ENCODE measurements around the gene SRPK1. TPM values are rescaled to one million over a fixed set of nuclear protein-coding genes. Genes with fewer than 3 reads are reported as not detected.

Gene SRPK1
- total and polyA plus RNA-seq, 8 donors, result 10.7 to 204 (median 30.4) TPM

- no peak for TF ChIP-seq POLR2A (IDR thresholded peaks at IDR 0.05)
- TF ChIP-seq CTCF (IDR thresholded peaks at IDR 0.05), result no peak
- no peak for TF ChIP-seq EP300 (IDR thresholded peaks at IDR 0.05)
- TF ChIP-seq POLR2AphosphoS5 (IDR thresholded peaks at IDR 0.05), result no peak
- intact Hi-C loops (cut with DNase I; ENCODE audit: low total_unique reads), result no loop called here
- WGBS, 5 donors, result 79 to 88% (median 86%) methylated on average over 5 of the region's 5 CpGs
- no peaks in the 10 kb centered on the region for H3K4me1 ChIP-seq
- no peak for DNase-seq
- no peaks in the 10 kb centered on the region for H3K27me3 ChIP-seq
- H3K4me3 ChIP-seq, result no peak overlapping the region
- H3K27ac ChIP-seq, result no peak overlapping the region
- H3K9me3 ChIP-seq, result no peaks in the 10 kb centered on the region
- no peaks in the 10 kb centered on the region for H3K36me3 ChIP-seq
Observed at GRCh38 chr6:35824552-35825192, 96.2 kb downstream of the SRPK1 start.

GRCh38 chr6:35823601-35824000 is 97.3 kb downstream of the SRPK1 start:
- DNase-seq, result no peak
- H3K27ac ChIP-seq, result no peak overlapping the region
- no peaks in the 10 kb centered on the region for H3K4me1 ChIP-seq
- TF ChIP-seq CTCF (IDR thresholded peaks at IDR 0.05) (no peak), POLR2AphosphoS5 (IDR thresholded peaks at IDR 0.05) (no peak), EP300 (IDR thresholded peaks at IDR 0.05) (no peak), POLR2A (IDR thresholded peaks at IDR 0.05) (no peak)
- WGBS, 5 donors, result 81 to 93% (median 90%) methylated on average over 2 of the region's 2 CpGs
- no peaks in the 10 kb centered on the region for H3K36me3 ChIP-seq
- intact Hi-C loops (cut with DNase I; ENCODE audit: low total_unique reads), result no loop called here
- H3K9me3 ChIP-seq, result no peaks in the 10 kb centered on the region
- no peaks in the 10 kb centered on the region for H3K27me3 ChIP-seq
- no peak overlapping the region for H3K4me3 ChIP-seq

- Histone ChIP-seq H3K9me3 (peaks cover 0 to 18% (median 15%) of the 10 kb centered on the region in 4 donors), H3K36me3 (no peaks in the 10 kb centered on the region), H3K4me1 (no peaks in the 10 kb centered on the region), H3K27me3 (peaks cover 0 to 11% (median 0%) of the 10 kb centered on the region in 3 donors), H3K4me3 (no peak overlapping the region), H3K27ac (no peak overlapping the region)
- intact Hi-C loops (cut with DNase I; ENCODE audit: low total_unique reads), result no loop called here
- DNase-seq, result no peak
- TF ChIP-seq CTCF (IDR thresholded peaks at IDR 0.05) (no peak), POLR2A (IDR thresholded peaks at IDR 0.05) (no peak), POLR2AphosphoS5 (IDR thresholded peaks at IDR 0.05) (no peak), EP300 (IDR thresholded peaks at IDR 0.05) (no peak)
Observed at GRCh38 chr6:35817515-35817914, 103.4 kb downstream of the SRPK1 start.

- DNase-seq, result no peak
- peaks cover 0 to 40% (median 0%) of the 10 kb centered on the region in 3 donors for H3K27me3 ChIP-seq
- intact Hi-C loops (cut with DNase I; ENCODE audit: low total_unique reads), result no loop called here
- TF ChIP-seq POLR2AphosphoS5 (IDR thresholded peaks at IDR 0.05) (no peak), CTCF (IDR thresholded peaks at IDR 0.05) (no peak), EP300 (IDR thresholded peaks at IDR 0.05) (no peak), POLR2A (IDR thresholded peaks at IDR 0.05) (no peak)
- WGBS, 5 donors, result 70 to 83% (median 76%) methylated on average over 6 of the region's 6 CpGs
- no peak overlapping the region for H3K4me3 ChIP-seq
- H3K27ac ChIP-seq, result no peak overlapping the region
- no peaks in the 10 kb centered on the region for H3K36me3 ChIP-seq
- peaks cover 0 to 8% (median 0%) of the 10 kb centered on the region in 4 donors for H3K4me1 ChIP-seq
- peaks cover 0 to 4% (median 4%) of the 10 kb centered on the region in 4 donors for H3K9me3 ChIP-seq
Observed at GRCh38 chr6:35811699-35811995, 109.3 kb downstream of the SRPK1 start.

Data from stomach (tissue), 9 donors.